MM.1S (cell line): ENCODE results near the gene LTB.
A peak's percentile ranks its signal among the peaks of the same experiment; 100 is the strongest.

Source experiments
- DNase-seq: peaks from one replicate; pipeline ENCODE4 v3.0.0-alpha.2; 2015
- H2AFZ ChIP-seq: fragments of 300-600 bp; sonication (generic); 2 replicates; pipeline ENCODE4 v1.6.0; 2016; ENCODE audit warnings: antibody characterized with exemption, low read length
- H3F3A ChIP-seq: fragments of 300-600 bp; sonication (generic); 2 replicates; pipeline ENCODE4 v1.6.1; 2016; ENCODE audit warnings: mild to moderate bottlenecking, antibody characterized with exemption, low read length, moderate library complexity, mixed read lengths; ENCODE audit not compliant: insufficient read depth
- H3K27ac ChIP-seq: fragments of 300-600 bp; sonication (generic); 2 replicates; pipeline ENCODE4 v1.5.1; 2016; ENCODE audit warnings: mild to moderate bottlenecking, low read length
- H3K27me3 ChIP-seq: fragments of 300-600 bp; sonication (generic); replicated peaks from 2 replicates; pipeline ENCODE4 v1.6.0; 2016; ENCODE audit warnings: low read length; ENCODE audit not compliant: insufficient read depth
- H3K36me3 ChIP-seq: fragments of 300-600 bp; sonication (generic); replicated peaks from 2 replicates; pipeline ENCODE4 v1.6.1; 2016; ENCODE audit warnings: mild to moderate bottlenecking, low read length, mixed read lengths; ENCODE audit not compliant: insufficient read depth
- H3K4me1 ChIP-seq: fragments of 300-600 bp; sonication (generic); 2 replicates; pipeline ENCODE4 v1.6.1; 2016; ENCODE audit warnings: low read length, mixed read lengths
- H3K4me2 ChIP-seq: fragments of 300-600 bp; sonication (generic); 2 replicates; pipeline ENCODE4 v1.6.0; 2016; ENCODE audit warnings: low read depth, low read length
- H3K4me3 ChIP-seq: fragments of 300-600 bp; sonication (generic); 2 replicates; pipeline ENCODE4 v1.5.1; 2016; ENCODE audit warnings: low read length, mixed read lengths
- H3K79me2 ChIP-seq: fragments of 300-600 bp; sonication (generic); 2 replicates; pipeline ENCODE4 v1.6.1; 2016; ENCODE audit warnings: mixed run types, low read length, mixed read lengths
- H3K9ac ChIP-seq: fragments of 300-600 bp; sonication (generic); 2 replicates; pipeline ENCODE4 v1.6.1; 2016; ENCODE audit warnings: low read length, mixed read lengths
- H3K9me2 ChIP-seq: fragments of 300-600 bp; sonication (generic); replicated peaks from 2 replicates; pipeline ENCODE4 v1.6.1; 2016; ENCODE audit warnings: mild to moderate bottlenecking, low read length, mixed read lengths; ENCODE audit not compliant: insufficient read depth
- H3K9me3 ChIP-seq: fragments of 300-600 bp; sonication (generic); replicated peaks from 2 replicates; pipeline ENCODE4 v1.6.1; 2016; ENCODE audit warnings: mild to moderate bottlenecking, low read length, mixed read lengths; ENCODE audit not compliant: insufficient read depth
- H4K20me1 ChIP-seq: fragments of 300-600 bp; sonication (generic); 2 replicates; pipeline ENCODE4 v1.6.1; 2016; ENCODE audit warnings: mild to moderate bottlenecking, low read length, moderate library complexity, mixed read lengths; ENCODE audit not compliant: insufficient read depth
- EZH2 ChIP-seq: fragments of 300-600 bp; sonication (generic); optimal IDR thresholded peaks from 2 replicates; pipeline ENCODE3; 2017; ENCODE audit warnings: low read depth, mild to moderate bottlenecking, antibody characterized with exemption, low read length, mixed read lengths
- EZH2phosphoT487 ChIP-seq: fragments of 300-600 bp; sonication (generic); IDR thresholded peaks from 2 replicates; pipeline ENCODE4 v1.6.1; 2018; ENCODE audit warnings: antibody characterized with exemption, low read length
- TF ChIP-seq, protein P1 (sequence below): fragments of 300-600 bp; sonication (generic); IDR thresholded peaks from 2 replicates; pipeline ENCODE4 v1.5.1; 2016; ENCODE audit warnings: antibody characterized with exemption, low read length, mixed read lengths

LTB gene

DNA sequence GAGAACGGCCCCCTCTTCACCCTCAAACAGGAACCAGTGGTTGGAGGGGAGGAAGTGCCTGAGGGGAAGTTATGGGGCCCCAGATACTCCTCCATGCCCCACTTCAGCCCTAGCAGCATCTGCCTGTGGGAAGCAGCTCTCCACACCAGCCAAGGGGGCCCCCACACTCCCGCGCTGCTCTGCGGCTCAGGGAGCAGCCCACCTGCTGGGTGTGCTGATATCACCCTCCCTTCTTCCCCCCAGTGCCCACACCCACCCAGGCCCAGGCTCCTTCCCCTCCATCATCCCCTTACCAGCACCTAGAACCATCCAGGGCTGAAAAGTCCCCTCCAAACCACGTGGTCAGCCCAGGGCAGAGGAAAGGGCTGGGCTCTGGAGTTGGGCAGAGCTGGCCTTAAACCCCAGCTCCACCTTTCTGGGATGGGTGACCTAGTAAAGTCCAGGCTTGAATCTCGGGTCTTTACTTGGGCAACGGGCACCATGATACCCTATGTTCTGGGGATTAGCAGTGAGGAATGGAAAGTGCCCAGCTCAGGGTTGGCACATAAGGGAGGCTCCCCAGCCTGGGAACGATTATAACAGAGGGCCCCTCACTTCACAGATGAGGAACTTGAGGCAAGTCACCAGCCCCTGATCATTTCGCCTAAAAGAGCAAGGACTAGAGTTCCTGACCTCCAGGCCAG, 4.5 kb upstream of the LTB start:
- TF ChIP-seq EZH2phosphoT487 (no peak), EZH2 (no peak)
- TF ChIP-seq, protein P1, sequence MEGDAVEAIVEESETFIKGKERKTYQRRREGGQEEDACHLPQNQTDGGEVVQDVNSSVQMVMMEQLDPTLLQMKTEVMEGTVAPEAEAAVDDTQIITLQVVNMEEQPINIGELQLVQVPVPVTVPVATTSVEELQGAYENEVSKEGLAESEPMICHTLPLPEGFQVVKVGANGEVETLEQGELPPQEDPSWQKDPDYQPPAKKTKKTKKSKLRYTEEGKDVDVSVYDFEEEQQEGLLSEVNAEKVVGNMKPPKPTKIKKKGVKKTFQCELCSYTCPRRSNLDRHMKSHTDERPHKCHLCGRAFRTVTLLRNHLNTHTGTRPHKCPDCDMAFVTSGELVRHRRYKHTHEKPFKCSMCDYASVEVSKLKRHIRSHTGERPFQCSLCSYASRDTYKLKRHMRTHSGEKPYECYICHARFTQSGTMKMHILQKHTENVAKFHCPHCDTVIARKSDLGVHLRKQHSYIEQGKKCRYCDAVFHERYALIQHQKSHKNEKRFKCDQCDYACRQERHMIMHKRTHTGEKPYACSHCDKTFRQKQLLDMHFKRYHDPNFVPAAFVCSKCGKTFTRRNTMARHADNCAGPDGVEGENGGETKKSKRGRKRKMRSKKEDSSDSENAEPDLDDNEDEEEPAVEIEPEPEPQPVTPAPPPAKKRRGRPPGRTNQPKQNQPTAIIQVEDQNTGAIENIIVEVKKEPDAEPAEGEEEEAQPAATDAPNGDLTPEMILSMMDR: no peak
- Histone ChIP-seq H3K27me3 (peaks cover 51% of the 10 kb centered on the region), H3K79me2 (no peaks in the 10 kb centered on the region), H3K36me3 (no peaks in the 10 kb centered on the region), H3K9me2 (no peaks in the 10 kb centered on the region), H4K20me1 (no peaks in the 10 kb centered on the region), H3K4me3 (no peak overlapping the region), H3K9me3 (no peaks in the 10 kb centered on the region), H3K27ac (no peak overlapping the region), H3F3A (no peaks in the 10 kb centered on the region), H3K4me1 (peaks cover 10% of the 10 kb centered on the region), H3K9ac (no peak overlapping the region), H3K4me2 (no peak overlapping the region), H2AFZ (no peak overlapping the region)
- DNase-seq: no peak

DNA sequence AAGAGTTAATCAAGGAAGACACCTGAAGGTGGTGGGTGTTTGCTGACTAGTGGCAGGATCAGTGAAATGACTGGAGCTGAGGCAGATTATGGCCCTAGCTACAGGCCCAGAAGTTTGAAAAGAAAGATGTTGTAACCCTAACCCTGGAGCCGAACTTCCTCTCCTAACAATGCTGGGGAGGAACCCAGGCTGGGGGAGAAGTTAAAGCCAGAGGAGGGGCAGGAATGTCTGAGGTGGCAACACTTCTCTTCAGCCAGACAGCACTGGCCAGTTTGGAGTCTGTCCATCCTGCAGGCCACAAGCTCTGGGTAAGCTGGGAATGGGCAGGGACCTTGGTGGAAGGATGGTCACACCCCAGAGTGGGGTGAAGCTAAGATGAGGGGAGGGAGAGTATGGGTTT, 3.8 kb upstream of the LTB start, which contains the start of gene LST1:
TSS of gene LST1 (plus strand) at position 270 of the 400 bp plus-strand sequence. CDS start 1,023 bp downstream, outside the sequence.
- Histone ChIP-seq H3K27ac (no peak within 1 kb of the TSS), H4K20me1 (no peaks in the 10 kb centered on the region), H2AFZ (no peak within 1 kb of the TSS), H3K4me2 (no peak within 1 kb of the TSS), H3F3A (no peaks in the 10 kb centered on the region), H3K4me3 (no peak within 1 kb of the TSS), H3K36me3 (no peaks in the 10 kb centered on the region), H3K79me2 (no peaks in the 10 kb centered on the region), H3K9me3 (no peaks in the 10 kb centered on the region), H3K9me2 (no peaks in the 10 kb centered on the region), H3K27me3 (peaks cover 57% of the 10 kb centered on the region), H3K9ac (no peak within 1 kb of the TSS), H3K4me1 (peaks cover 18% of the 10 kb centered on the region)
- no peak for DNase-seq
- no peak for TF ChIP-seq EZH2
- TF ChIP-seq EZH2phosphoT487: no peak
- TF ChIP-seq, protein P1: no peak

DNA sequence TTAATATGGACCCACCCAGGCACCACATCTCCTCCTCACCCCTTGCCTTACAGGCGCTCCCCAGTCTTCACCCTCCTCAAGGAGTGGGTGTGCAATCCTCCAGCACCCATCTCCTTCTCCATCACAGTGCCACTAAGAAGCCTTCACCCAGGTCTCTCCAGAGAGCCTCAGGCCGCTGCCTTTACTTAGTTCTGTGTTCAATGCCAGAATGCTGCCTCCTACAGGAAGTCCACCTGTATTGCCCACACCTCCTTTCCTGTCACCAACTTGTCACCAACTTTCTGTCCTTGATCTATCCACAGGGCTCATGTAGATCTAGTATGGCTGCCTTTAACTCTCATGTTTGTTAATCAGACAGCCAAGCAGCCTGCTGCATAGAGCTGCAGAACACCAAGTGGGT, 3.3 kb upstream of the LTB start:
- Histone ChIP-seq H3K36me3 (no peaks in the 10 kb centered on the region), H3K27me3 (peaks cover 56% of the 10 kb centered on the region), H3K9me3 (no peaks in the 10 kb centered on the region), H2AFZ (no peak overlapping the region), H4K20me1 (no peaks in the 10 kb centered on the region), H3K4me2 (no peak overlapping the region), H3K27ac (no peak overlapping the region), H3K4me1 (peaks cover 19% of the 10 kb centered on the region), H3K4me3 (no peak overlapping the region), H3K9ac (no peak overlapping the region), H3F3A (no peaks in the 10 kb centered on the region), H3K9me2 (no peaks in the 10 kb centered on the region), H3K79me2 (no peaks in the 10 kb centered on the region)
- DNase-seq: peak; percentile 48
- TF ChIP-seq, protein P1: peak; percentile 65
- no peak for TF ChIP-seq EZH2phosphoT487
